DMS53 (cell line): ENCODE data around the gene LCN12.

Experiments used
- DNase-seq: peaks from one replicate; lab custom pipeline; 2025; lab: John Stamatoyannopoulos, UW

Gene LCN12, protein sequence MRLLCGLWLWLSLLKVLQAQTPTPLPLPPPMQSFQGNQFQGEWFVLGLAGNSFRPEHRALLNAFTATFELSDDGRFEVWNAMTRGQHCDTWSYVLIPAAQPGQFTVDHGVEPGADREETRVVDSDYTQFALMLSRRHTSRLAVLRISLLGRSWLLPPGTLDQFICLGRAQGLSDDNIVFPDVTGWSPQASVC

GRCh38 chr9:136951541-136952320, at the start of gene LCN12:
LCN12 (plus strand) TSS chr9:136952273; CDS start chr9:136952328, 55 bp downstream.
- DNase-seq: no peak

GRCh38 chr9:136903041-136903554, 49.0 kb upstream of the LCN12 start:
- peak; percentile 99 for DNase-seq

GRCh38 chr9:136906266-136906665, 45.8 kb upstream of the LCN12 start:
- no peak for DNase-seq

DNA sequence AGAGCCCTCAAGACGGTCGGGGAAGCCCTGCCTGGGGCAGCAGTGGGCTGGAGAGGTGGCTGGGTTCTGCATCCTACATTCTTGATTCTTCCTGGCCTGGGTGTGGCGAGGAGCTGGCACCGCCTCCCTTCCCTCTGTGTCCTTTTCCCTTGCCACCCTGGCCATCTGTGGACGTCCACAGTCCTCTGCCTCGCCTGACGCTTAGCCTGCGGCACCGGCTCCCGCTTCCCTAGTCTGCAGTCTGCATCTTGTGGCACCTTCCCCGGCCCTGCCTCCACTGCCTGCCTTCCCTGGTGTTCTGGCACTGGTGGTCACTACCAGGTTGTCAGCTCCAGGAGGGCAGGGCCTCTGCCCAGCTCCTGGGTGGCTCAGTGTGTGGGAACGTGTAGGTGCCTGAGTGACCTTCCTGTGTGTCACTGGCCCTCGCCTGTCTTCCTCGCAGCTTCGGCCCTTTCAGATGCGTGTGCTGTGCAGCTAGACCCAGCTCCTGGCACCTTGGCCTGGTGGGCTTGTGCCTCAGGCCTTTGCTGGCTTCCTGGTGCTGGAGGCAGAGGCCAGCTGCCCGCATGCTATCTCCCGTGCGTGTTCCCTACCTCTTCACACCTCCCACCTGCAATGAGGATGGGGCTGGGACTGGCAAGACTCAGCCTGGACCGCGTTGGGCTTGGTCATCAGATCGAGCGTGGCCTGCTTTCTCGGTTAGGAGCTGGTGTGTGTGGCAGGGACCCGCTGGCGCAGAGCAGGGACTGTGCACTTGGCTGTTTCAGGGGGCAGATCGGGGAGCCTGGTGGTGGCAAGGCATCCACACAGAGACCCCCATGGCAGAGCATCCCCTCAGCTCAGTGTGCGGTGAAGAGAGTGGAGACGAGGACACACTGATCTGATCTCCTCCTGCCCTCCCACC, 44.8 kb upstream of the LCN12 start:
- DNase-seq: no peak

DNA sequence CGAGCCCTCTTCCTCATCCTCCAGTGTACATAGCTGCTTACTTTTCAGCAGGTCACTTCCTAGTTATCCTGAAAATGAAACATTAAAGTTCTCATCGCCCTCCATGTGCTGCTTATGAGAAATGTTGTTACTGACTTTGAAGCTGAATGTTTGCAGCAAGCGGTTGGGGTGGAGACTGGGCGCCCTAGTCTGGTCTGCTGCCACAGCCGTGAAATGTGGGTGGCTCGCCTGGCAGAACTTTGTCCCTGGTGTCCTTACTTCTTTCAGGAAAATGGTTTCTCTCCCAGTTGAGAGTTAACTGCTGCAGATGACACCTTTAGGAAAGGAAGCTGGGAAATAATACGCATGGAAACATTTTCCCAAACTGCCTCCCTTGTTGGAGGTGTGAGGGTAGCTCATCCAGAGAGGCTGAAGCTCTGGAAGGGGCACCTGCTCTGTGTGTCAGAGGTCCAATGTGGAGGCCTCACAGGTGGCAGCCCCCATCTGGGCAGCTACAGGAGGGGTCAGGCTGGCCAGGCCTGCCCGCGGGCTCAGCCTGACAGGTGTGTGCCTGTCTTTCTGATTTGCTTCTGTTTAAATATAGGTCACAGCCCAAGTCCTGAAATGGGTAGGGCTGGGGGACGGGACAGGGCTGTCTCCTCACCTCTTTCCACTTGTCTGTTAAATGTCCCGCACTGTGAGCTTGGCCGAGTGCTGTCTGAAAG, 41.7 kb upstream of the LCN12 start:
- DNase-seq: no peak

GRCh38 chr9:136910901-136911245, 41.2 kb upstream of the LCN12 start:
- no peak for DNase-seq

GRCh38 chr9:136913701-136914438, 38.2 kb upstream of the LCN12 start:
- DNase-seq: no peak

- no peak for DNase-seq
Measured at GRCh38 chr9:136915632-136916329, 36.3 kb upstream of the LCN12 start.

DNA sequence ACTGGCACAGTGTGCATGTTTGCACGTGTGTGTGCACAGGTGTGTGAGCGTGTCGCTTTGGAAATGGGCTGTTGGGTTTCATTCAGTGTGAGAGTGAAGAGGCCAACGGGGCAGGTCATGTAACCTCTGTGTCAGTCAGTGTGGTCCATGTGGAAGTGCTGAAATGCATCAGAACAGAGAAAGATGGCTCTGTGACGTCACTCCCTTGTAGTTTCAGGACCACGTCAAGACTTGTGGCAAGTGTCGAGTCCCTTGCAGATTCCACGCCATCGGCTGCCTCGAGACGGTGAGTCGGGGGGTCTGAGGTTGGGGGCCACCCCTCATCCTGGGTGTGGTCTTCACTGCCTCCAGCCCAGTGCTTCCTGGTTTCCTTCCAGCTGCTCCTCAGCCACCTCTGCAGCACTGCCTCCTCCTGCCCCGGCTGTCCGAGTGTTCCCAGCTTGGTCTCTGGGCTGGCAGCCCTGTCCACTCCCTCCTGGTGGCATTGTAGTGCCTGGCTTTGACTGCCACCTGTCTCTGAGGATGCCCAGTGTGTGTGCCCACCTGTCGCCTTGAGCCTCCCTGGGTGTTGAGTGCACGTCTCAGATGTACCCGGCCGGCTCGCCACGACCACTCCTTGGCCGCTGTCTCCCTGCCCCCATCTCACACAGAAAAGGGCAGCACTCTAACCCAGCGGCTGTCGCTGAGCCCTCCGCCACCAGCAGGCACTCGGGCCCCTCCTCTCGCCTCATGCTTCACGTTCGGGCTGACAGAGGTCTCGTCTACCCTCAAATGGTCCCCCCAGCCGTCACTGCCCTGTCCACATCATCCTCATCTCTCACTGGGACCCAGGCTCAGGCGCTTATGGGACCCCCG, 35.5 kb upstream of the LCN12 start:
- DNase-seq: no peak

DNA sequence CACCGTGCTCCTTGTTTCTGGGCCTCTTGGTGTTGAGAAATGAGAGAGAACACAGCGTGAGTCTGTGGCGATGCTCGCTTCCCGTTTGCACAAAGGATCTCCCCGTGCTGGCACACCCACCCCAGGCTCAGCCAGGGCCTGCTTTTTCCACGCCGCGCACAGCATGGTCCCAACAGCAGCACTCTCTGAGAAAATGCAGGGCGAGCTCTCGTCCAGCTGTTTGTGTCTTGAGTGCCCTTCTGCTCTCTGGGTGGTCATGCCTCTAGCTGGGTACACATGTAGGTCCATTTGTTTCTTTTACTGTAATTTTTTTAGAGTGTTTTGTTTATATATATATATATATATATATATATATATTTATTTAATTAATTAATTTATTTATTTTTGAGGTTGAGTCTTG, 34.2 kb upstream of the LCN12 start:
- no peak for DNase-seq

DNA sequence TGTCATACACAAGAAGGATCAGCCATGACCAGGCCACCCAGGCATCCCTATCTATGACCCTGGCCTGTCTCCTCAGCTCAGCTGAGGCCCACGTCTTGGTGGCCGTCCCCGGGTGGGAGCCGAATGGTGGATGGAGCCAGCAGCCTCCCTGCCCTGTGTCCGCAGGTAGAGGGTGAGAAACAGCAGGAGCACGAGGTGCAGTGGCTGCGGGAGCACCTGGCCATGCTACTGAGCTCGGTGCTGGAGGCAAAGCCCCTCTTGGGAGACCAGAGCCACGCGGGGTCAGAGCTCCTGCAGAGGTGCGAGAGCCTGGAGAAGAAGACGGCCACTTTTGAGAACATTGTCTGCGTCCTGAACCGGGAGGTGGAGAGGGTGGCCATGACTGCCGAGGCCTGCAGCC, 32.0 kb upstream of the LCN12 start:
- no peak for DNase-seq

GRCh38 chr9:136920734-136921231, 31.3 kb upstream of the LCN12 start:
- DNase-seq: no peak

DNA sequence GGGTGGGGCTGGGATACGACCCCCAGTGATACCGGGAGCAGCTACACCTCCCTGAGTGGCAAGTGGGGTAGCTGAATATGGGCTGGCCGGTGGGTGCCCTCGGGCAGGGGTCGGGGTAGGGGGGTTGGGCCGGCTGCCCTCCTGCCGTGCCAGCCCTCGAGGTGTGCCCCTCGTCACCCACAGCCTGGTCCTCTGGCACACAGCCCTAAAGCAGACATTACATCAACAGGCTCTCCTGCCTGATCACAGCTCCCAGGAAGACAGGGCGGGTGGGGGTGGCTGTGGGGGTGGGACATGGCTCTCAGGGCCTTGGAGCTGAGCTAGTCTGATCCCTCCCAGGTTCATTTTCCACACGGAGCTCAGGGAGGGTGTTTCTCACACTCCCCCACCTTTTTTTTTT, 30.8 kb upstream of the LCN12 start:
- no peak for DNase-seq

DNA sequence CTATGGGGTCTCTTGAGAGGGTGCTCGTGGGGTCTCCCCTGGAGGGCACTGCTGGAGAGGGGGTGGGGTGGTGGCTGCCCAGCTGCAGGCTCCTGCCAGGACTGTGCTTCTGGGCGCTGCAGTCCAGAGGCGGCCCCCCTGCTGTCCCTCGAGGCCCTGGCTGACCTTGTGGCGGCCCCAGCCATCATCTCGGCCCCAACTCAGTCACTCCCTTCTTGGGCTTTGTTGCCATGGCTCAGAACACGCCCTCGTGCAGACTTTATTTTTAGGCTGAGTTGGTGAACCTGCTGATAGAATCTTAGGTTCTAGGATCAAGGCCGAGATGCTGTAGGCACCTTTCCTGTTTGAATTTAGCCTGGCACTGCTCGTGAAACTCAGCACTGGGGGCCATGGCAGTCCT, 30.4 kb upstream of the LCN12 start:
- no peak for DNase-seq

DNA sequence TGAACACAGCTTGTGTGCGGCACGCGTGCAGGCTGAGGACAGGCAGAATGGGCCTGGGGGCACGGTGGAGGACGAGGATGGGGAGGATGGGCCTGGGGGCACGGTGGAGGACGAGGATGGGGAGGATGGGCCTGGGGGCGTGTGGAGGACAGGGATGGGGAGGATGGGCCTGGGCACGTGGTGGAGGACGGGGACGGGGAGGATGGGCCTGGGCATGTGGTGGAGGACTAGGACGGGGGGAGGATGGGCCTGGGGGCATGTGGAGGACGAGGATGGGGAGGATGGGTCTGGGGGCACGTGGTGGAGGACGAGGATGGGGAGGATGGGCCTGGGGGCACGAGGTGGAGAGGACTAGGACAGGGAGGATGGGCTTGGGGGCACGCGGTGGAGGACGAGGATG, 29.5 kb upstream of the LCN12 start:
- DNase-seq: no peak

- DNase-seq: peak; percentile 99
Measured at GRCh38 chr9:136923881-136924280, 28.2 kb upstream of the LCN12 start.

DNA sequence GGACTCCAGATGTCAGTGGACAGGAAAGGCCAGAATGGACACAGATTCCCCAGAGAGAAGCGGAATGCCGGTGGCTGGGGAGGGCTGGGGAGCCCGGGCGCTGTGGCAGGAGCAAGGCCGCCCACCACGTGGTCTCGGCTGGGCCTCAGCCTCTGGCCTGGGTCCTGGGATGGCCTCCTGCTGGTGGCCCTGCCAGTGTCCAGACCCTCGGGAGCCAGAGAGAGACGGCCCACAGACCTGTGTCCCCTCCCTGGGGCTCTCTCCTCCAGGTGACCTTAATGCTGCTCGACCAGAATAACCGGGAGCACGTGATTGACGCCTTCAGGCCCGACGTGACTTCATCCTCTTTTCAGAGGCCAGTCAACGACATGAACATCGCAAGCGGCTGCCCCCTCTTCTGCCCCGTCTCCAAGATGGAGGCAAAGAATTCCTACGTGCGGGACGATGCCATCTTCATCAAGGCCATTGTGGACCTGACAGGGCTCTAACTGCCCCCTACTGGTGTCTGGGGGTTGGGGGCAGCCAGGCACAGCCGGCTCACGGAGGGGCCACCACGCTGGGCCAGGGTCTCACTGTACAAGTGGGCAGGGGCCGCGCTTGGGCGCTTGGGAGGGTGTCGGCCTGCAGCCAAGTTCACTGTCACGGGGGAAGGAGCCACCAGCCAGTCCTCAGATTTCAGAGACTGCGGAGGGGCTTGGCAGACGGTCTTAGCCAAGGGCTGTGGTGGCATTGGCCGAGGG, 26.5 kb upstream of the LCN12 start:
- DNase-seq: no peak

DNA sequence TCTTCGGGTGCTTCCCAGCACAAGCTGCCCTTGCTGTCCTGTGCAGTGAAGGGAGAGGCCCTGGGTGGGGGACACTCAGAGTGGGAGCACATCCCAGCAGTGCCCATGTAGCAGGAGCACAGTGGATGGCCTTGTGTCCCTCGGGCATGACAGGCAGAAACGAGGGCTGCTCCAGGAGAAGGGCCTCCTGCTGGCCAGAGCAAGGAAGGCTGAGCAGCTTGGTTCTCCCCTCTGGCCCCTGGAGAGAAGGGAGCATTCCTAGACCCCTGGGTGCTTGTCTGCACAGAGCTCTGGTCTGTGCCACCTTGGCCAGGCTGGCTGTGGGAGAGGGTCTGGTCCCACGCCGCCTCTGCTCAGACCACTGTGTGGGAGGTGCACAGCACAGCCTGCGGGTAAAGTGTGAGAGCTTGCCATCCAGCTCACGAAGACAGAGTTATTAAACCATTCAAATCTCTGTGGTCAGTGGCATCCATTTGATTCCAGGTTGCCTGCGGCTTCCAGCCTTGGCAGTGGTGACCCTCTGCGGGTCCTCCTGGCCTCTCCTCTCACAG, 25.8 kb upstream of the LCN12 start:
- DNase-seq: no peak
